ENCODE results near the gene EXTL1. TPM values are rescaled to one million over a fixed set of nuclear protein-coding genes. Genes with fewer than 3 reads are reported as not detected.

EXTL1 gene
- total and polyA plus RNA-seq, 7 experiments from 2014 or later, result 0.14 to 0.32 TPM; not detected in 5

GRCh38 chr1:26041978-26042377, 20.4 kb downstream of the EXTL1 start:
- Mint-ChIP-seq H3K4me3 (no peak overlapping the region), H3K27me3 (peaks cover 18 to 42% (median 28%) of the 10 kb centered on the region in 5 donors), H3K27ac (no peak overlapping the region), H3K36me3 (peaks cover 0 to 5% (median 0%) of the 10 kb centered on the region in 5 donors), H3K4me1 (peaks cover 0 to 7% (median 2%) of the 10 kb centered on the region in 7 donors), H3K9me3 (no peaks in the 10 kb centered on the region)
- CTCF ChIA-PET, result no interaction called here
- Histone ChIP-seq H3K36me3 (ENCODE audit: control insufficient read depth in 2 of 3, insufficient read depth in 3 of 3, low read length in 3 of 3) (no peaks in the 10 kb centered on the region), H3K4me3 (ENCODE audit: low read length) (no peak overlapping the region), H3K4me1 (ENCODE audit: control insufficient read depth in 2 of 2, insufficient read depth in 2 of 2, low read length in 2 of 2) (no peaks in the 10 kb centered on the region), H3K27me3 (ENCODE audit: control insufficient read depth in 2 of 2, insufficient read depth in 2 of 2, low read length in 2 of 2) (no peaks in the 10 kb centered on the region), H3K27ac (ENCODE audit: low read depth, low read length) (no peak overlapping the region), H3K9me3 (ENCODE audit: control insufficient read depth in 2 of 3, low read length in 3 of 3) (no peaks in the 10 kb centered on the region)
- intact Hi-C loops (cut with micrococcal nuclease), result no loop called here
- POLR2A ChIA-PET, result no interaction called here
- no peak for DNase-seq
- no peak for ATAC-seq

GRCh38 chr1:26043765-26044164, 22.2 kb downstream of the EXTL1 start:
- POLR2A ChIA-PET, result no interaction called here
- H3K27ac Mint-ChIP-seq, result no peak overlapping the region
- intact Hi-C loops (cut with micrococcal nuclease), result no loop called here

GRCh38 chr1:26044414-26044813, 22.8 kb downstream of the EXTL1 start:
- Histone ChIP-seq H3K9me3 (ENCODE audit: control insufficient read depth in 2 of 3, low read length in 3 of 3) (no peaks in the 10 kb centered on the region), H3K27me3 (ENCODE audit: control insufficient read depth in 2 of 2, insufficient read depth in 2 of 2, low read length in 2 of 2) (peaks cover 0 to 3% of the 10 kb centered on the region in 2 donors), H3K27ac (ENCODE audit: low read depth, low read length) (no peak overlapping the region), H3K4me3 (ENCODE audit: low read length) (no peak overlapping the region), H3K36me3 (ENCODE audit: control insufficient read depth in 2 of 3, insufficient read depth in 3 of 3, low read length in 3 of 3) (no peaks in the 10 kb centered on the region), H3K4me1 (ENCODE audit: control insufficient read depth in 2 of 2, insufficient read depth in 2 of 2, low read length in 2 of 2) (no peaks in the 10 kb centered on the region)
- Mint-ChIP-seq H3K4me1 (peaks cover 0 to 7% (median 2%) of the 10 kb centered on the region in 7 donors), H3K36me3 (peaks cover 0 to 5% (median 0%) of the 10 kb centered on the region in 5 donors), H3K4me3 (peak overlapping the region in 1 of 10 donors; percentile 69), H3K9me3 (no peaks in the 10 kb centered on the region), H3K27me3 (peaks cover 34 to 66% (median 50%) of the 10 kb centered on the region in 5 donors), H3K27ac (no peak overlapping the region)
- POLR2A ChIA-PET, result no interaction called here
- intact Hi-C loops (cut with micrococcal nuclease), result no loop called here
- CTCF ChIA-PET, result interaction anchor here (0.6 to 2.3 kb wide), 2 partner anchors 8 to 1793 kb away, joined by 3 to 10 read pairs; no protein-coding TSS in a partner anchor
- no peak for DNase-seq
- ATAC-seq, result no peak

More at GRCh38 chr1:26043765-26044164, 22.2 kb downstream of the EXTL1 start:
- DNase-seq (no peak), ATAC-seq (no peak)
- Histone ChIP-seq H3K27me3 (ENCODE audit: control insufficient read depth in 2 of 2, insufficient read depth in 2 of 2, low read length in 2 of 2) (peaks cover 0 to 3% of the 10 kb centered on the region in 2 donors), H3K36me3 (ENCODE audit: control insufficient read depth in 2 of 3, insufficient read depth in 3 of 3, low read length in 3 of 3) (no peaks in the 10 kb centered on the region), H3K9me3 (ENCODE audit: control insufficient read depth in 2 of 3, low read length in 3 of 3) (no peaks in the 10 kb centered on the region), H3K27ac (ENCODE audit: low read depth, low read length) (no peak overlapping the region), H3K4me3 (ENCODE audit: low read length) (no peak overlapping the region), H3K4me1 (ENCODE audit: control insufficient read depth in 2 of 2, insufficient read depth in 2 of 2, low read length in 2 of 2) (no peaks in the 10 kb centered on the region)
- CTCF ChIA-PET, result interaction anchor here (2.3 kb wide), 1 partner anchor 7 kb away, joined by 10 read pairs; no protein-coding TSS in a partner anchor
- Mint-ChIP-seq H3K4me1 (peaks cover 0 to 7% (median 2%) of the 10 kb centered on the region in 7 donors), H3K27me3 (peaks cover 27 to 59% (median 43%) of the 10 kb centered on the region in 5 donors), H3K4me3 (no peak overlapping the region), H3K36me3 (peaks cover 0 to 5% (median 0%) of the 10 kb centered on the region in 5 donors), H3K9me3 (no peaks in the 10 kb centered on the region)

- ChIA-PET POLR2A (no interaction called here), CTCF (interaction anchor here (2.3 kb wide), 1 partner anchor 9 kb away, joined by 10 read pairs; no protein-coding TSS in a partner anchor)
- Mint-ChIP-seq H3K27ac (no peak overlapping the region), H3K4me3 (peak overlapping the region in 3 of 10 donors; percentile 3 to 69 (median 23)), H3K9me3 (no peaks in the 10 kb centered on the region), H3K4me1 (peaks cover 0 to 7% (median 3%) of the 10 kb centered on the region in 7 donors), H3K36me3 (peaks cover 0 to 5% (median 0%) of the 10 kb centered on the region in 5 donors), H3K27me3 (peaks cover 39 to 73% (median 56%) of the 10 kb centered on the region in 5 donors)
- H3K4me1 ChIP-seq (ENCODE audit: control insufficient read depth in 2 of 2, insufficient read depth in 2 of 2, low read length in 2 of 2), result no peaks in the 10 kb centered on the region
- ATAC-seq, result no peak
- no peak for DNase-seq
- no peaks in the 10 kb centered on the region for H3K36me3 ChIP-seq (ENCODE audit: control insufficient read depth in 2 of 3, insufficient read depth in 3 of 3, low read length in 3 of 3)
- no peaks in the 10 kb centered on the region for H3K9me3 ChIP-seq (ENCODE audit: control insufficient read depth in 2 of 3, low read length in 3 of 3)
- H3K4me3 ChIP-seq (ENCODE audit: low read length), result no peak overlapping the region
- no peak overlapping the region for H3K27ac ChIP-seq (ENCODE audit: low read depth, low read length)
- intact Hi-C loops (cut with micrococcal nuclease), result no loop called here
- peaks cover 0 to 3% of the 10 kb centered on the region in 2 donors for H3K27me3 ChIP-seq (ENCODE audit: control insufficient read depth in 2 of 2, insufficient read depth in 2 of 2, low read length in 2 of 2)
Observed at GRCh38 chr1:26044971-26045721, 23.6 kb downstream of the EXTL1 start.

- peaks cover 0 to 5% (median 0%) of the 10 kb centered on the region in 5 donors for H3K36me3 Mint-ChIP-seq
- ChIA-PET POLR2A (no interaction called here), CTCF (interaction anchor here (2.3 kb wide), 1 partner anchor 9 kb away, joined by 10 read pairs; no protein-coding TSS in a partner anchor)
- intact Hi-C loops (cut with micrococcal nuclease), result no loop called here
- no peaks in the 10 kb centered on the region for H3K9me3 Mint-ChIP-seq
- Histone ChIP-seq H3K9me3 (ENCODE audit: control insufficient read depth in 2 of 3, low read length in 3 of 3) (no peaks in the 10 kb centered on the region), H3K27me3 (ENCODE audit: control insufficient read depth in 2 of 2, insufficient read depth in 2 of 2, low read length in 2 of 2) (peaks cover 0 to 3% of the 10 kb centered on the region in 2 donors), H3K27ac (ENCODE audit: low read depth, low read length) (no peak within 1 kb of the TSS), H3K36me3 (ENCODE audit: control insufficient read depth in 2 of 3, insufficient read depth in 3 of 3, low read length in 3 of 3) (no peaks in the 10 kb centered on the region), H3K4me3 (ENCODE audit: low read length) (no peak within 1 kb of the TSS), H3K4me1 (ENCODE audit: control insufficient read depth in 2 of 2, insufficient read depth in 2 of 2, low read length in 2 of 2) (no peaks in the 10 kb centered on the region)
- DNase-seq (no peak), ATAC-seq (no peak)
- H3K27me3 Mint-ChIP-seq, result peaks cover 45 to 79% (median 59%) of the 10 kb centered on the region in 5 donors
- peaks cover 0 to 7% (median 3%) of the 10 kb centered on the region in 7 donors for H3K4me1 Mint-ChIP-seq
- peak within 1 kb of the TSS in 5 of 10 donors; percentile 3 to 69 (median 49) for H3K4me3 Mint-ChIP-seq
- no peak within 1 kb of the TSS for H3K27ac Mint-ChIP-seq
Observed at GRCh38 chr1:26045722-26046245, 24.2 kb downstream of the EXTL1 start, which contains the start of gene SLC30A2. TSS of gene SLC30A2 (minus strand) at chr1:26046118. CDS start at chr1:26045896, 222 bp downstream.

GRCh38 chr1:26046246-26047095, 24.9 kb downstream of the EXTL1 start:
- POLR2A ChIA-PET, result no interaction called here
- H3K36me3 Mint-ChIP-seq, result peaks cover 0 to 5% (median 0%) of the 10 kb centered on the region in 5 donors
- Histone ChIP-seq H3K9me3 (ENCODE audit: control insufficient read depth in 2 of 3, low read length in 3 of 3) (no peaks in the 10 kb centered on the region), H3K36me3 (ENCODE audit: control insufficient read depth in 2 of 3, insufficient read depth in 3 of 3, low read length in 3 of 3) (no peaks in the 10 kb centered on the region), H3K27me3 (ENCODE audit: control insufficient read depth in 2 of 2, insufficient read depth in 2 of 2, low read length in 2 of 2) (peaks cover 0 to 3% of the 10 kb centered on the region in 2 donors), H3K4me3 (ENCODE audit: low read length) (no peak overlapping the region), H3K4me1 (ENCODE audit: control insufficient read depth in 2 of 2, insufficient read depth in 2 of 2, low read length in 2 of 2) (no peaks in the 10 kb centered on the region), H3K27ac (ENCODE audit: low read depth, low read length) (no peak overlapping the region)
- H3K9me3 Mint-ChIP-seq, result no peaks in the 10 kb centered on the region
- H3K4me3 Mint-ChIP-seq, result peak overlapping the region in 4 of 10 donors; percentile 42 to 65 (median 54)
- CTCF ChIA-PET, result interaction anchor here (2.3 kb wide), 1 partner anchor 10 kb away, joined by 10 read pairs; no protein-coding TSS in a partner anchor
- H3K27me3 Mint-ChIP-seq, result peaks cover 50 to 82% (median 59%) of the 10 kb centered on the region in 5 donors
- H3K4me1 Mint-ChIP-seq, result peaks cover 0 to 7% (median 3%) of the 10 kb centered on the region in 7 donors
- DNase-seq (no peak), ATAC-seq (no peak)
- no peak overlapping the region for H3K27ac Mint-ChIP-seq
- intact Hi-C loops (cut with micrococcal nuclease), result no loop called here

Measured in naive thymus-derived CD4-positive, alpha-beta T cell (primary cell).